Esophagus mucosa (tissue), 1 donor: ENCODE measurements around the gene MRTFA. TPM values are rescaled to one million over a fixed set of nuclear protein-coding genes. Genes with fewer than 3 reads are reported as not detected.
"Not testable (repeated sequence)": the region's sequence is repeated elsewhere in the genome, so short reads cannot be mapped to it uniquely, and the experiment has no call there.

Experiments used
- ATAC-seq: fragments of 200-7000 bp; cut with Tn5 transposase; one replicate; pipeline ENCODE4 v1.9.1; 2020
- total RNA-seq: library from RNA; stranded (reverse); gene quantifications from one replicate; pipeline ENCODE4 v1.2.4, GENCODE V29; 2023
- donor health status: DM: yes; HTN: yes; CAD: no.

MRTFA gene
- total RNA-seq, 1 donor from 2014 or later, result 19.4 TPM

DNA sequence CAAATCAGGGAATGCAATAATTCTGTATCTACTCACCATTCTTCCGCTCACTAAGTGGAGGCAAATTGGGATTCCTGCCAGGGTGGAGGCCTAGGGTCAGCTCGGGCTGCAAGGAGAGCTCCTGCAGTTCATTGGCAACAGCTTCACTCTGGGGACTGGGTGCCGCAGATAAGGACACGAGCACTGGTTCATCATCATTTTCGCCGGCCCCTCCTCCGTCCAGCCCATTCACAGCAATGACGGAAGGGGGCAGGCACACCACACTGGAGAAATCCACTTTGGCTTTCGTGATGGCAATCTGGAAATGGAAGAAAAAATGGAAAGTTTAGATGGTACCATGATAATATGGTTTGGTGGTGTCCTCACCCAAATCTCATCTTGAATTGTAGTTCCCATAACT, 84.4 kb downstream of the MRTFA start:
- no peak for ATAC-seq

DNA sequence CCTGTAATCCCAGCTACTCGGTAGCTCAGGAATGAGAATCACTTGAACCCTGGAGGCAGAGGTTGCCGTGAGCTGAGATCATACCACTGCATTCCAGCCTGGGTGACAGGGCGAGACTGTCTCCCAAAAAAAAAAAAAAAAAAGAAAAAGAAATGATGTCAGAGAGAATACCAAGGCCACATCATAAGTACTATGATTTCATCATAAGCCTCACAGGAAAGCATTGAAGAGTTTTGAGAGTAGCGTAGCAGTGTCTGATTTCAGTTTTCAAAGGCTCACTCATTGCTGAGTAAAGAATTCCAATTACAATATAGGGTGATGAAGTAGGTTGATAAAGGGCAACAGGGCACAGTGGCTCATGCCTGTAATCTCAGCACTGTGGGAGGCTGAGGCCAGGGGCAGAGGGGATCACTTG, 88.8 kb downstream of the MRTFA start:
- ATAC-seq, result no peak

DNA sequence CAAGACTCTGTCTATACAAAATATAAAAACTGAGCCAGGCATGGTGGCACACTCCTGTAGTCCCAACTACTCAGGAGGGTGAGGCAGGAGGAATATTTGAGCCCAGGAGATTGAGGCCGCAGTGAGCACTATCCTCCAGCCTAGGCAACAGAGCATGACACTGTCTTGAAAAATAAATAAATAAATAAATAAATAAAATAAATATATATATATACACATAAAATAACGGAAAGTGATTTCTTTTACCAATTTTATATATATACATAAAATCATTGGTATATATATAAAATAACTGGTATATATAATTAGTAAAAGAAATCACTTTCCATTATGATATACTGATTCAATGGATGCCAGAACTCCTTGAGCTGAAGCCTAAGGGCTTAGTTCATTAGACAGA, 91.8 kb downstream of the MRTFA start:
- no peak for ATAC-seq

DNA sequence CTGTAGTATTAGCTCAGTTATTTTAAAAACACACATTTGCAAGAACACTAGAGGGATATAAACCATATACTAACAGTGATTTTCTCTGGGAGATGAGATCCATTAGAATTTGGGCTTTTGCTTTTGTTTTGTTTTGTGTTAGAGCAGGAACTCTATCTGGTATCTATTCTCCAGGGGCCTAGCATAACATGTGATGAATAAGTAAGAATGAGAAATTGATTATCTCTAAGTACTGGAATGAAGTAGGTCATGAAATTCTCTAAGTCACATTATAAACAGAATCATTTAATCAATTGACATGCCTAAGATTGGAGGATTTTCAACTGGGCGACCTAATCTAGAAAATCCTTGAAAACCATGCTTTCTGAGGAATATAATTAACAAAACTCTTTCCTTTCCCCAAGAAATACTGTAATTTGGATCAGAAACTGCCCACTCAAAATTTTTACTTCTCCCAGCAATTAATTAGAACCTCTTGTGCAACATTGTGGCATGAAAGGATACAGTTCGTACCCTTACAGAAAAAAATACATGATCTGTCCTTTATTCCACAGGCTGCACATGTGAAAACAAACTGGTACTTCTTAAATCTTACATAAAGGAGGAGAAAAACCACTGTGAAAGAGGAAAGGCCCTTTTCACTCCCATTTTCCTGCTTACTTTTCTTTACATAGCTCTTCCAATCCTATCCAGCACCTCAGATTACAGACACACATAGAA, 93.5 kb downstream of the MRTFA start:
- ATAC-seq, result no peak

GRCh38 chr22:40541300-40541699, 95.2 kb downstream of the MRTFA start:
- ATAC-seq, result peak; percentile 93

GRCh38 chr22:40540265-40540664, 96.3 kb downstream of the MRTFA start:
- ATAC-seq, result no peak

DNA sequence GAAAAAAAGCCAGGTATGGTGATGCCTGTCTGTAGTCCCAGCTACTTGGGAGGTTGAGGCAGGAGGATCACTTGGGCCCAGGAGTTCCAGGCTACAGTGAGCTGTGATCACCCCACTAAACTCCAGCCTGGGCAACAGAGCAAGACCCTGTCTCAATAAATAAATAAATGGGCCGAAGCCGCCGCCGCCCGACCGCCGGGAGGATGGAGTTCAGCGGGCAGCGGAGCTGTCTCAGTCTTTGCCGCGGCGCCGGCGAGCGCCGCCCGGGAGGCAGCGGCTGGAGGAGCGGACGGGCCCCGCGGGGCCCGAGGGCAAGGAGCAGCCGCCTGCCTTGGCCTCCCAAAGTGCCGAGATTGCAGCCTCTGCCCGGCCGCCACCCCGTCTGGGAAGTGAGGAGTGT, 100.4 kb downstream of the MRTFA start:
- not testable (repeated sequence) for ATAC-seq

- ATAC-seq, result no peak
Observed at GRCh38 chr22:40535642-40536041, 100.9 kb downstream of the MRTFA start.

DNA sequence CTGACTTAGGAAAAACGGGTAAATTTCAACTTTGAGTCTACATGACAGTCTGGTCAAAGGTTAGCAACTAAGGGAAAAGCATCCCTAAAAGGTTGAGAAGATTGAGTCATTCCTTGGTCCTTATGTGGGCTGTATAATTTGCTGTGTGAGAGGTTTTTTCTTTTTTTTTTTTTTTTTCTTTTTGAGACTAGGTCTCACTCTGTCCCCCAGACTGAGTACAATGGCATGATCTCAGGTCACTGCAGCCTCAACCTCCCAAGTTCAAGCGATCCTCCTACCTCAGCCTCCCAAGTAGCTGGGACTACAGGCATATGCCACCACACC, 101.4 kb downstream of the MRTFA start:
- no peak for ATAC-seq

DNA sequence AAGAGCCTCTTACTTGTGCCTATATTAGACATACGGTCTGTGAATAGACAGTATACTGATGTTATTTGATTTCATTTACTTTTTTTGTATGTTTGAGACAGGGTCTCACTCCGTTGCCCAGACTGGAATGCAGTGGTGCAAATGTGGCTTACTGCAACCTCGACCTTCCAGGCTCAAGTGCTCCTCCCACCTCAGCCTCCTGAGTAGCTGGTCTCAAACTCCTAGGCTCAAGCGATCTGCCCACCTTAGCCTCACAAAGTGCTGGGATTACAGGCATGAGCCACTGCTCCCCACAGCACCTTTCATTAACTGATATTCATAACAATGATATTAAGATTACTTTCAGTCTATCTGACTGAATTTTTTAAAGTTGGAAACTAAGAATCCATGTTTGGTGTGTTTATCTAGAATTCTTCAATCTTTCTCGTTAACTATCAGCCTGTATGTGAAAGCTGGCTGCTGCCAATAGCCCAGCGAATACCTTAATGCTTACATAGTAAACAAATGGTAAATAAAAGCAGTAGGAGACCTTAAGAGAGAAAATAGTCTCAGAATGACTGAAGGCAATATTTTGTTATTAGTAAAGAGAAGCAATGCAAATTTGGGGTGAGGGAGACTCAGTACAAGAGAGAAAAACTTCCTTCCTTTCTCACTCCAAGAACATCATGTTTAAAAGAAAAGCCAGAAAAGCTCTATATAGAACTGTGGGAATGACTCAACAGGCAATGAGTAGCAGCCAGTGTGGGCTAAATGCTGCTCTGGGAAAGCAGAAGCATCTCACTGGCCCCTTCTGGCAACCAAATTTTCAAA, 101.9 kb downstream of the MRTFA start:
- no peak for ATAC-seq

DNA sequence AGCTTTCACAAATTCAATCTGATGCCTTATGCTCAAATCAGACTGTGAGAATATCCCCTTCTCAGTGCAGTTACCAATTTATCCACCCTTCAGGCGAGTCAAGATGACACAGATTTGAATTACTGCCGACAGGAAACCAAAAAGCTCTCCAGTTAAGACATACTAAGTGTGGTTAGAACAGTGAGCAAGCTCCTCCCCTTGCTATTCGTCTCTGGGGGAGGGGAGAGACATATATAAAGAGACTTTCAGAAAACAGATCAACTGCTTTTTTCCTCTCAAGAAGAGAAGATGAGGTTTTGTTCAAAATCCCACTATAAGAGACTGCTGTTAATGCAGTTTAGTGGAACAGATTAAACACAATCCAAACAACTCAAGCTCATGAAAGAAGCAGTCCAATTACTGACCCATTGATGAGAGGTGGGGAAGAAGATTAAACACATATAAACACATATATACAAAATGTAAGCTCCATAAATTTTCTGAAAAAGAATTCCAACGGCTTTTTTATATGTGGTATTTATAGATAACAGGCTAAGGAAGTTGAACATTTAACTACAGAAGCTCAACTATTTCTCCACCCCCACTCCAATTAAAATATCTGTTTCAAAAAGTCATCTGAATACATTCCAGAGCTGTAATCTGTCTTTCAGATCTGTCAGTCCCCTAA, 102.7 kb downstream of the MRTFA start:
- peak; percentile 46 for ATAC-seq

DNA sequence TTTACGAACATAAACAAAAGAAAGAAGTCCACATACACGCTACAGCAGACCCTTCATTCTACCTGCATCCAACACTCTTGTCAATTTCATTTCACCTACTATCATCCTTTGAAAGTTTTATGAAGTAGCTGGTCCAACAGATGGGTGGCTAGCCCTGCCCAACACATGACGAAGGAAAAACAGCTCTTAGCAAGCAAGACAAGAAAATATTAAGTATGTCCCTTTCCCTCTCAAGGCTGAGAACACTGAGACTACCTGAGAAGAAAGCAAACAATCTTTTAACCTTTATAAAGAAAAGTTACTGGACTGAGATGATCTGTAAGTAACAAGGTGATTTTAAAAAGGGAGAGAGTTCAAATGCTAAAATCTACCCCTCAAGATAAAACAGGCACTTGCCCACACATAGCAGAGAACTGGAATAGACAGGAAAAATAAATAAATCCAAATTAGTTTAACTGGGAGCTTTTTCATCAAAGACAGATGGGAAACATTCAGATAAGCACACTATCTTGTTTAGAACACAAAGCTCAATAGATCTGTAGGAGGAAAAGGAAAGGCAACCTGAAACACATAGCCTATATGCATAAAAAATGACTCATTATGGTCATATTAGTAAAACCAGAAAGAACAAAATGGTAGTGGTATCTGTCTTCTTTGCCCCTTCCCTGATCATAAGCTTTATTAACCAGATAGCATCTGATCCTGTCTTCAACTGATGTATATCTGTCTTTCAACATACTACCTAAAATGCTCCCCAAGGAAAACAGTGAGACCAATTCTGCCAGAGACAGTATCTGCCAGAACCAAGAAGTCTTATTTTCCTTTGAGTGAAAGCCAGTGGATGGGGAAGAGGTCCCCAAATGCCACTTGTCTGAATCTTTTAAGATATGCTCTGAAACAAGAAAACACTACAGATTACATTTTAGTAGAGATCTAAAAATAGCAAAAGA, 104.3 kb downstream of the MRTFA start:
- no peak for ATAC-seq

DNA sequence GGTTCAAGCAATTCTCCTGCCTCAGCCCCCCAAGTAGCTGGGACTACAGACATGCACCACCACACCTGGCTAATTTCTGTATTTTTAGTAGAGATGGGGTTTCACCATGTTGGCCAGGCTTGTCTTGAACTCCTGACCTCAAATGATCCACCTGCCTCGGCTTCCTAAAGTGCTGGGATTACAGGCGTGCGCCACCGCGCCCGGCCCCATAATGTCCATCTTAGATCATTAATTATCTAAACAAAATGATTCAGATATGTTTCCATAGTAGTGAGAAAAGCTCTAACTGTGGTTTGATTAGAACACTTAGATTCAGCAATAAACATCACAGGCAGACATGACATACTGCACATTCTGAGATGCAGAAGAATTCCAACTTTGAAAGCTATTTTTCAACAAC, 106.1 kb downstream of the MRTFA start:
- ATAC-seq, result not testable (repeated sequence)

GRCh38 chr22:40529821-40530220, 106.7 kb downstream of the MRTFA start:
- no peak for ATAC-seq

GRCh38 chr22:40526960-40527359, 109.6 kb downstream of the MRTFA start:
- no peak for ATAC-seq

DNA sequence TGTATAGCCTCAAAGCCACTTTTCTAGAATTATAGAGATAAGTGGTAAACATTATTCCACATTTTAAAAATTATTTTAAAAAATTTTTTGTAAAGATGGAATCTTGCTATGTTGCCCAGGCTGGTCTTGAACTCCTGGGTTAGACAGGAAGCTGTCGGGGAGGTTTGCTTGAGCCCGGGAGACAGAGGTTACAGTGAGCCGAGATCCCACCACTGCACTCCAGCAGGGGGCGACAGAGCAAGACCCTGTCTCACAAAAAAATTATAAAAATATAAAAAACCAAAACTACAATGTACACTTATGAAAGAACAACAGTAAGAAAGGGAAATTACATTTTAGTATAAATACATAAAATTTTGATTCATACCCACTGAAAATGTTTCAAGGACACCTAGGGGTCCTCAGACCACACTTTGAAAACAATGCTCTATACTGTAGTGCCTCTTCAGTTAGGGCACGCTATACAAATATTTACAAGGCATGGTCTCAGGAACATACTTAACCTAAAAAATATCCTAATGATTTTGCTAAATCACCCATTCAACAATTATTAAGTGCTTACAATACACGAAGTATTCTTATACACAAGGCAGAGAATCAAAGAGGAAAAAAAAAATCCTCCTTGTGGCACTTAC, 111.2 kb downstream of the MRTFA start:
- ATAC-seq, result peak; percentile 48

DNA sequence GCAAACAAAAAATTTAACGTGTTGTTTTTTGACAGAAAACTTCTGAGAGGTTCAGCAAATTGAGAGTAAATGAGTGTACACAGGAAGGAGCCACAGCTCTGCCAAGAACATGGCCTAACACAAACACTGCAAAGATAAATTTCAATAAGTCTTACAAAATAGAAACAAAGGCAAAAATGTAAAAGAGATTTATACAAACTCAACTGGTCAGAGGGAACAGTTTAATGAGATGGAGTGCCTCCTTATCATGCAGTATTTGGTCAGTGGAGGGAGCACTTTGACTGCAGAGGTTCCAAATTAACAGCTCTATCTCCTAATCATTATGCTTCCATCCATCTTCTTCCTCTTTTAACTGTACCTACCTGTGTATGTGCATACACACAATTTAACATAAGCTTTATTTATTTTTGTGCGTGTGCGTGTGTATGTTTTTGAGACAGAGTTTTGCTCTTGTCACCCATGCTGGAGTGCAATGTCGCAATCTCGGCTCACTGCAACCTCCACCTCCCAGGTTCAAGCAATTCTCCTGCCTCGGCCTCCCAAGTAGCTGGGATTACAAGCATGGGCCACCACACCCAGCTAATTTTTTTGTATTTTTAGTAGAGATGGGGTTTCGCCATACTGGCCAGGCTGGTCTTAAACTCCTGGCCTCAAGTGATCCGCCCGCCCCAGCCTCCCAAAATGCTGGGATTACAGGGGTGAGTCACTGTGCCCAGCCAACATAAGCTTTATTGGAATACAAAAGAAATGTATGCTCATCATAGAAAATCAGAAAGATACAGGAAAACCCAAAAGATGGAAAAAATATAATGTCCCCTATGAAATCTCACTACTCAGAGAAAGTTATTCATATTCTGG, 111.9 kb downstream of the MRTFA start:
- ATAC-seq, result peak; percentile 40

GRCh38 chr22:40522141-40522540, 114.4 kb downstream of the MRTFA start:
- ATAC-seq, result no peak

- no peak for ATAC-seq
Observed at GRCh38 chr22:40521046-40521445, 115.5 kb downstream of the MRTFA start.

DNA sequence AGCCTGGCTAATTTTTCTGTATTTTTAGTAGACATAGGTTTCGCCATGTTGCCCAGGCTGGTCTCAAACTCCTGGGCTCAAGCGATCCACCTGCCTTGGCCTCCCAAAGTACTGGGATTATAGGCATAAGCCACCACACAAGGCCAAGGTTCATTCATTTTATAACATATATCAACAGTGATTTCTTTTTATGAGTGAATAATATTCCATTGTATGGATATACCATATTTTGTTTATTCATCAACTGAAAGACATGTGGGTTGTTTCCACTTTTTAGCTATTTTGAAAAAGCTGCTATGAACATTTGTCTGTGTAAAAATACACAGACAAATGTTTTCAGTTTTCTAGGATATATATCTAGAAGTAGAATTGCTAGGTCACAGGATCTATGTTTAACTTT, 116.0 kb downstream of the MRTFA start:
- no peak for ATAC-seq

GRCh38 chr22:40519948-40520331, 116.6 kb downstream of the MRTFA start:
- ATAC-seq, result no peak
